Tibial nerve (tissue), 3 donors: Measurements from ENCODE around the gene PLEK.

Experiments used
- POLR2A ChIP-seq, 2 donors: fragments of 450-650 bp; IDR thresholded peaks; one replicate each; pipeline ENCODE4 v1.6.1; 2017; ENCODE audit warnings: antibody characterized with exemption in 2 of 2, mild to moderate bottlenecking in 2 of 2, moderate library complexity in 2 of 2
- TF ChIP-seq, protein P1 (sequence below), 5 experiments: fragments of 200-600 bp in 3 of 5; fragments of 450-650 bp in 2 of 5; sonication (generic) in 3 of 5; IDR thresholded peaks; one replicate each; pipeline ENCODE4 v1.5.1; 2016 to 2019; ENCODE audit warnings: antibody characterized with exemption in 5 of 5, mild to moderate bottlenecking in 3 of 5, moderate library complexity in 2 of 5

- TF ChIP-seq, protein P1, sequence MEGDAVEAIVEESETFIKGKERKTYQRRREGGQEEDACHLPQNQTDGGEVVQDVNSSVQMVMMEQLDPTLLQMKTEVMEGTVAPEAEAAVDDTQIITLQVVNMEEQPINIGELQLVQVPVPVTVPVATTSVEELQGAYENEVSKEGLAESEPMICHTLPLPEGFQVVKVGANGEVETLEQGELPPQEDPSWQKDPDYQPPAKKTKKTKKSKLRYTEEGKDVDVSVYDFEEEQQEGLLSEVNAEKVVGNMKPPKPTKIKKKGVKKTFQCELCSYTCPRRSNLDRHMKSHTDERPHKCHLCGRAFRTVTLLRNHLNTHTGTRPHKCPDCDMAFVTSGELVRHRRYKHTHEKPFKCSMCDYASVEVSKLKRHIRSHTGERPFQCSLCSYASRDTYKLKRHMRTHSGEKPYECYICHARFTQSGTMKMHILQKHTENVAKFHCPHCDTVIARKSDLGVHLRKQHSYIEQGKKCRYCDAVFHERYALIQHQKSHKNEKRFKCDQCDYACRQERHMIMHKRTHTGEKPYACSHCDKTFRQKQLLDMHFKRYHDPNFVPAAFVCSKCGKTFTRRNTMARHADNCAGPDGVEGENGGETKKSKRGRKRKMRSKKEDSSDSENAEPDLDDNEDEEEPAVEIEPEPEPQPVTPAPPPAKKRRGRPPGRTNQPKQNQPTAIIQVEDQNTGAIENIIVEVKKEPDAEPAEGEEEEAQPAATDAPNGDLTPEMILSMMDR (IDR thresholded peaks at IDR 0.05), result no peak
- no peak for TF ChIP-seq POLR2A (IDR thresholded peaks at IDR 0.05)
These were observed 64.3 kb downstream of the PLEK start for GRCh38 chr2:68429311-68429826.
